ENCODE results near the gene TRABD.

The TRABD gene

DNA sequence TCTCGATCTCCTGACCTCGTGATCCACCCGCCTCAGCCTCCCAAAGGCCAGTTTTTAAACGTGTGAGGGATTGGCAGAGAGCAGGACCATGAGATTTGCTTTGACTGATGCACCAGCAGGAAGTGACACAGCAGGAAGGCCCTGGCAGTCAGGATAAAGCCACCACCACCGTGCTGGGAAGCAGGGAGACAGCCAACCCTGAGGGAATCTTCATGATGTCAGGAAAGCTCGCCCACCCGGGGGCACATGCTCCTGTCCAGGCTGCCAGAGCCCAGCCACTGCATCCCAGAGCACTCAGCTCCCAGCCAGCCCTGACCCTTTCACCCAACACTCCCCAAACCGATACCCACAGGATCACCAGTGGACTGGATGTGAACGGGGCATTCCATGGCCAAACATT is 53.0 kb downstream of the TRABD start:
- no peak for DNase-seq (ENCODE audit: low read depth in 2 of 2)

DNA sequence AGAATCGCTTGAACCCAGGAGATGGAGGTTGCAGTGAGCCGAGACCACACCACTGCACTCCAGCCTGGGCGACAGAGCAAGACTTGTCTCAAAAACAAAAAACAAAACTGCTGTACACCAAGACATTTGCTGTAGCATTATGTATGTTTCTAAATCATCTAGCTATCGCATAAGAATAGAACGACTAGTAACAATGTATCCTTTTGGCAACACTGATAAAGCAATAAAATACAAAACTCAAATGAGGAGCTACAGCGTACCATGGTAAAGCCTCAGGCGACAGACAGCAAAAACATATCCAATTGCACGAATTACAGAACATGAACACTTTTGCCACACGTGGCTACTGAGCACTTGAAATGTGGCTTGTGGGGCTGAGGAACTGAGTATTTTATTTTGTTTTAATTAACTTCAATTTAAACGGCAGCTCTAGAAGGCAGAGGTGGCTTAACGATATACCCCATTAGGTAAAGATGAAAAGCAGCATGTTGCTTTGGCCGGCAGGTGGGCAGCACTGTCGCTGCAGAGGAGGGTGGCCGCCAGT is 56.8 kb downstream of the TRABD start:
- DNase-seq (ENCODE audit: low read depth in 2 of 2), result no peak

DNA sequence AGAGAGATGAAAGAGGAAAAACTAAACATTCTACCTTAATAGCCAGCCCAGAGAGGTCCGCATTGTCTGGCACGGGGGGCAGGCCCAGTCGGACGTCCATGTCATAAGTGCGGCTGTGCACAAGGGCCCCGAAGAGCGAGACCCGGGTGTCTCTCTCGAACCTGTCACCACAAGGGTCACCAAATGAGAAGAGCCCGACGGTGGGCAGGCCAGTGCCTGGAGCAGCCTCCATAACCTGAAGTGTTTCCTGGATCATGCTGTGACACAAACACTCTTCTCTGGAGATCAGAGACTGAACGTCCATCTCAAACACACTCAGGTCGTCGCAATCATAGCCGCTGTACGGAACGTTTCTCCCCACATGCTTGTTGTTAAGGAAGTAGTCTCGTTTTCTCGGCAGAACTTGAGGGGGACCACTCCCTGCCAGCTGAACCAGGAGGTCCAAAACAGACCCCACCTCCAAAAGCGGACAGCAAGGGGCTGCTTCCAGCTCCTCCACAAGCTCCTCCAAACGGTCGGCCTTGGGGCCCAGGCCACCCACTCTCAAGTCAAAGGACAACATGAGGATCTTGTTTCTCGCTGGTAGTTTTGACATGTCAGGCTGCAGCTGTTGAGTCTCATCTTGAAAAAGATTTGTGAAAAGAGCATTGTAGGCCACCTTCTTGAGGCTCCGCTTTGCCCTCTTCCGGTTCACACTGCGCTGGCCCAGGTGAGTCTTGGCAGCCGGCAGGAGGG is 58.1 kb downstream of the TRABD start:
- DNase-seq (ENCODE audit: low read depth in 2 of 2), result no peak

DNA sequence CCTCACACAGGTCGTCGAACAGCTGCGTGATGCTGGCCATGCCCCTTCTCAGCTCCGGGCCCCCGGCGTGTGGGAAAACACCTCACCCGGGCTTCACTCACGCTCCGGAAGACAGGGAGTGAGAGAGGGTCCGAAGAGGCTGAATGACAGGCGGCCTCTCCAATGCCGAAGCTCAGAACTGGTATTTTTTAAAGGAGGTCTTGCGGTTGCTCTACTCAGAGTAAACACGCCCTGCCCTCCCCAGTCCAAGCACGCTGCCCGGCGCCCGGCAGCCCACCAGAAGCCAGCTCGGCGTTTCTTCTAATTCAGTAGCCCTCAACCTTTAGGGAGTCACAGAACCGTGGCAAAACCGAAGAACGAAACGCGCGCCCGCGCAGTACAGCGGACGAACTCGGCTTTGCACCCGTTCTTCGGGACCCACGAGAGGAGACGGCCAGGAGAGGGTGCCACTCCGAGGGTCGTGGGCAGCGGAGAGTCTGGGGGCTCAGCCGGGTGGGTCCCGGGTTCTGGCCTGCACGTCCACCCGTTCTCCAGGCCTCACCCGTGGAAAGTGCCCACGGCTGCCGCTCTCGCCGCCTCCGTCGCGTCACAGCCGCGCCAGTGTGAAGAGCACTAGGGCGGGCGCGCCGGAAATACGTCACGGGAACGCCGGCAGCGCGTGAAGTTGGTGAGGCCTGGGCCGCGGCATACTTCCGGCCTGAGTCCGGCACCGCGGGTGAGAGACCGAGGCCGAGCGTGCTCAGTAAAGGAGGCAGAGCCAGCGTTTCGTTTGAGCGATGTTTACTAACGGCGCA is 58.9 kb downstream of the TRABD start, which contains the start of gene TUBGCP6:
Gene TUBGCP6, minus strand, starts transcription at position 604 of the 794 bp plus-strand sequence. Its CDS starts 564 bp downstream, at position 40.
- peak; percentile 91 to 92 for DNase-seq (ENCODE audit: low read depth in 2 of 2)

DNA sequence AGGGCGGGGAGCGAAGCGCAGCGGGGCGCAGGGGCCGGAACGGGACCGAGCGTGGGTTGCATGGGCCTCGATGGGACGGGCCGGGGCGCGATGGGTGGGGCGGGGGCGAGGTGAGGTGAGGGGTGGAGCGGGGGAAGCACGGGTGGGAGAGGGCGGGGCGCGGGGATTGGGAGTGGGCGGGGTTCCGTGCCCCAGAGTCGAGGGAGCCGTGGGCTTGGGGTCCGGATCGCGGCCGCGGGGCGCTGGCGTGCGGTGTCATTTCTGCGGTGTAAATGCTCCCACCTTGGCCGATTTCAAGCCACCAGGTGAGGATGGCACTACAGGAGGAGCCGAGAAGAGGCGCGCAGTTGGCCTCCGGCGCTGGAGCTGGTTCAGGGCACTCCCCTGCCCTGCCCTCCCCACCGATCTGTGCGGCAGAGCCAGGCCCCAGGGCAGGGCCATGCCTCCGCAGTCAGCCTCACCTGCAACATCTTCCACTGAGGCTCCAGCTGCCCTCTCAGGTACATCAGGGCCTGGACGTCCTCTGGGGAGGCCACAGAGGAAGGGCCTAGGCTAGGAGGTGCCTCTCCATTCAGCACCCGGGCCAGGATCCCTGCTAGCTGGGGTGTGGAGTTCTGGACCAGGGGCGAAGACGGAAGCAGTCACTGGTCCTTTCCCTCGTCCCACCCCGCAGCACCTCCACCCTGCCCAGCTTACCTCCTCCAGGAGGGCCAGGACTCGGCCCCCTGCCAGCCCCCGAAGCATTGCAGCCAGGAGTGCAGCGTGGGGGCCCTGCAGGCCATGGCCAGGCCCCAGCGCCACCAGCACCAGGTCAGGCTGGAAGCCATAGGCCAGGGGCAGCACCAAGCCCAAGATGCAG is 59.7 kb downstream of the TRABD start:
- DNase-seq (ENCODE audit: low read depth in 2 of 2), result no peak

DNA sequence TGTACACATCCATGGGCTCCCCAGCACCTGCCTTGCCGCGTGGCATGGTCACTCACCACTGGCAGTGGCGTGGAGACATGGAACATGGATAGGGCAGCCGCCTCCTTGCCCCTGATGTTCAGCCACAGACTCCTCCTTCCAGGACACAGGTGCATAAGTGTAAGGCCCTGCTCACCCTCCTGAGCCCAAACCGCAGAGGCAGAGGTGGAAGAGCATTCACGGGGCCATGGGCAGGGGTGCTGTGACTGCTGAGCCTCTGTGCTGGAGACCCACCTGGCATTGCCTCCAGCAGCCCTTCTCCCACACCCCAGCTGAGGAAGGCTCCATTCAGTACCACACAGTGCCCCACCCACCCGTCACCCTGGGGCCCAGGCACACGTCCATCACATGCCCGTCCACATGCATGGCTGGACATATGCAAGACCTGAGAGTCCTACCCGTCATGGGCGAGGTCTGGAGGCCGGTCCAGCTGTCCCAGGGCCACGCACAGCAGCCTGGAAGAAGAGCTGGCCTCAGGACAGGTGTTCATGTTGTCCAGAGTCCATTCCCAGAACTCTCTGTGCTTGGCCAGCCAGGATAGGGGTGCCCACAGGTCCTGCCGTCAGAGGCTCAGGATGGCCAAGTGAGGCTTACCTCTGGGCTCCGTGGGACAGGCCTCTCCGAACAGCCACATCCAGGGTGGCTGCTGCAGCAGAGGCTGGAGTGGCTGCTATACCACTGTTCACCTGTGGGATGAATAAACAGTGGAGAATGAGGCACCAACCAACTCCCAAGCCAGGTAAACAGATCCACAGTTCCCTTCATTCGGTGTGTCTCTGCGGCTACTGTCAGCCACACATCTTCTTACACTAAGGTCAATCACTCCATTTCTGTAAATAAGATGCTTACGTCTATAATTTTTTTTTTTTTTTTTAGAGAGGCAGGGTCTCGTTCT is 60.8 kb downstream of the TRABD start:
- DNase-seq (ENCODE audit: low read depth in 2 of 2), result no peak

DNA sequence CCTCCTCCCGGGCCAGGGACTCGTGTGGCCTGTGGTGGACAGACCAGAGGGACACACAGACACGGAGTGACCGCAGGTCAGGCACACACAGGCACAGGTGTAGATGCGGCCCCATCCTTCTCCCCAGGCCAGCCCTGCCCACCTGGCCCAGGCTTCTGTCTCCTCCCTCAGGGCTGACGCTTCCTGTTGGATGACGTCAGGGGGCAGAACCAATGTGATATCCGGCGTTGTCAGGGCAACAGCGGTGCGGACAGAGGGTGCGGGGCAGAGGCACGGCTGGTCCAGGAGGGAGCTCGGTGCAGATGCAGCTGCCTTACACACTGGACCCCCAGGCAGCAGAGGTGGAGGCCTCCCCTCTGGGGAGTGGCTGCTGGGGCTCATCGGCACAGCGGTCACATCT is 62.0 kb downstream of the TRABD start:
- DNase-seq (ENCODE audit: low read depth in 2 of 2), result no peak

DNA sequence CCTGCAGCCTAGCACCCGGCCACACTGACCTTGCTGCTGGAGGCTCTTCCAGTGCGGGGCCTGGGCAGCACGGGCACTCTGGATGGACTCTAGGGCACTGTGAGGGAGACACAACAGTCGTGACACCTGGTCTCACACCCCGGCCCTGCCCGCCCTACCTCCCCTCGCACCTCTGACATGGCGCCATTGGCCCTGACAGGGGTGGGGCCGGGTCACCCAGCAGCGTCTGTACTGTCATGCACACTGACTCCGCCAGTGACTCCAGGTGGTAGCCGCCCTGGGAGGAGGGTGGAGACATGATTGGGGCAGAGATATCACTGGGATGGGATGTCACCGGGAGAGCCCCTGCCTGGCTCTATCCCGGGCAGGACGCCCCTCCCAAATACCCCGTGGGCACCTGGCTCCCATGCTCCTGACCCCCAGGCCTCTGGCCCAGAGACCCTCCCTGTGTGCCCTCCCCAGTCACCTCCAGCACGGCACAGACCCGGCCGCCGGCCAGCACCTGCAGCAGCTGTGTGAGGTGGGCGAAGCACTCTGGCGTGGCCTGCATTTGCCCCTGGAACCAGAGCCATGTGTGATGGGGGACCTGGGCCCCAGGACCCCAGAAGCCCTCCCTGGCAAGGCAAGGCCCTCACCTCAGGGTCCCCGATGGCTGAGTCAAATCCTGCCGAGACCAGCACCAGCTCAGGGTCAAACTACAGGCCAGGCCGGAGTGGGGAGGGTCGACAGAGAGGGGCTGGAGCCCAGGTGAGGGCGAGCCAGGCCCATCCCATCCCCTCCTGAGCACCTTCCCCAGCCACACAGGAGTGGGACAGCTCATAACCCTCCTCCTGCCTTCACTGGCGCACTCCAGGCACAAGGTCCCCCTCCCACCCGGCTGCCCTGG is 62.7 kb downstream of the TRABD start:
- no peak for DNase-seq (ENCODE audit: low read depth in 2 of 2)
